ENCODE results near the gene SAPCD1.

The SAPCD1 gene

GRCh38 chr6:31752739-31753319 is 9.6 kb upstream of the SAPCD1 start:
- TF ChIP-seq PKNOX1 (IDR thresholded peaks at IDR 0.05) (no peak), CTBP1 (IDR thresholded peaks at IDR 0.05; ENCODE audit: borderline replicate concordance) (no peak), HDGF (IDR thresholded peaks at IDR 0.05; ENCODE audit: borderline replicate concordance) (no peak), ELF4 (IDR thresholded peaks at IDR 0.05) (no peak), ZNF384 (IDR thresholded peaks at IDR 0.05) (no peak), SUZ12 (IDR thresholded peaks at IDR 0.05) (no peak), ARNT (IDR thresholded peaks at IDR 0.05) (no peak), BHLHE40 (IDR thresholded peaks at IDR 0.05; ENCODE audit: borderline replicate concordance) (no peak), SP1 (IDR thresholded peaks at IDR 0.05) (no peak), TARDBP (IDR thresholded peaks at IDR 0.05) (no peak), LEF1 (IDR thresholded peaks at IDR 0.05; ENCODE audit: borderline replicate concordance) (no peak), FOXA1 (IDR thresholded peaks at IDR 0.05) (no peak), L3MBTL2 (conservative IDR thresholded peaks at IDR 0.05) (no peak), NFRKB (IDR thresholded peaks at IDR 0.05) (no peak), FOXK2 (IDR thresholded peaks at IDR 0.05) (no peak)
- ChIA-PET CTCF (interaction anchor here (1.3 to 2.5 kb wide), 2 partner anchors 17 to 23 kb away, joined by 3 to 7 read pairs; no protein-coding TSS in a partner anchor), POLR2A (interaction anchor here (0.6 to 5.3 kb wide), 7 partner anchors 13 to 205 kb away, joined by 3 to 57 read pairs (median 3); partner anchors contain the start of genes CLIC1, HSPA1B, MSH5 and NFKBIL1)
- DNase-seq (ENCODE audit: extremely low spot score), result no peak

GRCh38 chr6:31758281-31758680 is 4.2 kb upstream of the SAPCD1 start:
- DNase-seq (ENCODE audit: extremely low spot score), result no peak
- CTCF ChIA-PET, result interaction anchor here (0.6 kb wide), 1 partner anchor 26 kb away, joined by 3 read pairs; no protein-coding TSS in a partner anchor
- POLR2A ChIA-PET, result interaction anchor here (0.6 to 2.7 kb wide), 3 partner anchors 18 to 29 kb away, joined by 4 to 22 read pairs (median 5); partner anchors contain the start of genes DDAH2 and MSH5
- TF ChIP-seq FOXK2 (IDR thresholded peaks at IDR 0.05), result no peak
- TF ChIP-seq ARNT (IDR thresholded peaks at IDR 0.05), result no peak
- TF ChIP-seq SUZ12 (IDR thresholded peaks at IDR 0.05), result no peak
- no peak for TF ChIP-seq CTBP1 (IDR thresholded peaks at IDR 0.05; ENCODE audit: borderline replicate concordance)
- TF ChIP-seq HDGF (IDR thresholded peaks at IDR 0.05; ENCODE audit: borderline replicate concordance), result no peak
- TF ChIP-seq SP1 (IDR thresholded peaks at IDR 0.05), result no peak
- no peak for TF ChIP-seq ZNF384 (IDR thresholded peaks at IDR 0.05)
- no peak for TF ChIP-seq TARDBP (IDR thresholded peaks at IDR 0.05)
- no peak for TF ChIP-seq FOXM1 (IDR thresholded peaks at IDR 0.05; ENCODE audit: borderline replicate concordance)
- no peak for TF ChIP-seq ELF4 (IDR thresholded peaks at IDR 0.05)
- TF ChIP-seq NFRKB (IDR thresholded peaks at IDR 0.05), result no peak
- no peak for TF ChIP-seq L3MBTL2 (conservative IDR thresholded peaks at IDR 0.05)
- TF ChIP-seq PKNOX1 (IDR thresholded peaks at IDR 0.05), result no peak
- TF ChIP-seq FOXA1 (IDR thresholded peaks at IDR 0.05), result no peak
- TF ChIP-seq LEF1 (IDR thresholded peaks at IDR 0.05; ENCODE audit: borderline replicate concordance), result no peak
- TF ChIP-seq BHLHE40 (IDR thresholded peaks at IDR 0.05; ENCODE audit: borderline replicate concordance), result no peak

GRCh38 chr6:31760790-31761189 is 1.7 kb upstream of the SAPCD1 start:
- ChIA-PET POLR2A (interaction anchor here (0.9 to 1.0 kb wide), 2 partner anchors 12 to 46 kb away, joined by 3 read pairs; partner anchors contain the start of gene LSM2), CTCF (interaction anchor here (1.1 kb wide), 1 partner anchor 9 kb away, joined by 3 read pairs; no protein-coding TSS in a partner anchor)
- no peak for DNase-seq (ENCODE audit: extremely low spot score)
- no peak for TF ChIP-seq NFRKB (IDR thresholded peaks at IDR 0.05)
- TF ChIP-seq L3MBTL2 (conservative IDR thresholded peaks at IDR 0.05), result no peak
- no peak for TF ChIP-seq ZNF384 (IDR thresholded peaks at IDR 0.05)
- TF ChIP-seq TARDBP (IDR thresholded peaks at IDR 0.05), result no peak
- no peak for TF ChIP-seq HDGF (IDR thresholded peaks at IDR 0.05; ENCODE audit: borderline replicate concordance)
- TF ChIP-seq FOXM1 (IDR thresholded peaks at IDR 0.05; ENCODE audit: borderline replicate concordance), result no peak
- TF ChIP-seq BHLHE40 (IDR thresholded peaks at IDR 0.05; ENCODE audit: borderline replicate concordance), result no peak
- TF ChIP-seq FOXK2 (IDR thresholded peaks at IDR 0.05), result no peak
- no peak for TF ChIP-seq PKNOX1 (IDR thresholded peaks at IDR 0.05)
- TF ChIP-seq SP1 (IDR thresholded peaks at IDR 0.05), result no peak
- TF ChIP-seq SUZ12 (IDR thresholded peaks at IDR 0.05), result no peak
- TF ChIP-seq ELF4 (IDR thresholded peaks at IDR 0.05), result no peak
- no peak for TF ChIP-seq LEF1 (IDR thresholded peaks at IDR 0.05; ENCODE audit: borderline replicate concordance)
- TF ChIP-seq CTBP1 (IDR thresholded peaks at IDR 0.05; ENCODE audit: borderline replicate concordance), result no peak
- no peak for TF ChIP-seq FOXA1 (IDR thresholded peaks at IDR 0.05)
- TF ChIP-seq ARNT (IDR thresholded peaks at IDR 0.05), result no peak

GRCh38 chr6:31761343-31761742 is 1.1 kb upstream of the SAPCD1 start:
- DNase-seq (ENCODE audit: extremely low spot score), result no peak
- POLR2A ChIA-PET, result no interaction called here
- CTCF ChIA-PET, result no interaction called here
- TF ChIP-seq FOXA1 (IDR thresholded peaks at IDR 0.05) (no peak), ARNT (IDR thresholded peaks at IDR 0.05) (no peak), BHLHE40 (IDR thresholded peaks at IDR 0.05; ENCODE audit: borderline replicate concordance) (no peak), SUZ12 (IDR thresholded peaks at IDR 0.05) (no peak)

GRCh38 chr6:31762878-31763618 is 592 bp downstream of the SAPCD1 start:
- POLR2A ChIA-PET, result interaction anchor here (1.0 kb wide), 1 partner anchor 23 kb away, joined by 3 read pairs; the partner anchor contains the start of gene MSH5
- no peak for DNase-seq (ENCODE audit: extremely low spot score)
- TF ChIP-seq LEF1 (IDR thresholded peaks at IDR 0.05; ENCODE audit: borderline replicate concordance) (no peak), SUZ12 (IDR thresholded peaks at IDR 0.05) (no peak), SP1 (IDR thresholded peaks at IDR 0.05) (no peak), FOXK2 (IDR thresholded peaks at IDR 0.05) (no peak), HDGF (IDR thresholded peaks at IDR 0.05; ENCODE audit: borderline replicate concordance) (no peak), BHLHE40 (IDR thresholded peaks at IDR 0.05; ENCODE audit: borderline replicate concordance) (no peak), FOXM1 (IDR thresholded peaks at IDR 0.05; ENCODE audit: borderline replicate concordance) (no peak), PKNOX1 (IDR thresholded peaks at IDR 0.05) (no peak), NFRKB (IDR thresholded peaks at IDR 0.05) (no peak), TARDBP (IDR thresholded peaks at IDR 0.05) (no peak), ELF4 (IDR thresholded peaks at IDR 0.05) (no peak), CTBP1 (IDR thresholded peaks at IDR 0.05; ENCODE audit: borderline replicate concordance) (no peak), ZNF384 (IDR thresholded peaks at IDR 0.05) (no peak)
- CTCF ChIA-PET, result no interaction called here
